Right cardiac atrium (tissue), 5 donors: ENCODE measurements around the gene C1orf185. TPM values are rescaled to one million over a fixed set of nuclear protein-coding genes. Genes with fewer than 3 reads are reported as not detected.
"Not testable (repeated sequence)": the region's sequence is repeated elsewhere in the genome, so short reads cannot be mapped to it uniquely, and the experiment has no call there.

Experiments used
- ATAC-seq, 2 donors: fragments of 200-7000 bp; cut with Tn5 transposase; one replicate each; pipeline versions ENCODE4 v1.8.0 to v1.9.1; 2020; ENCODE audit warnings: moderate library complexity in 2 of 2, mild to moderate bottlenecking in 1 of 2
- DNase-seq, 3 donors: peaks; one replicate each; pipeline ENCODE4 v3.0.0-alpha.2; 2020
- H3K27ac ChIP-seq: one replicate; pipeline ENCODE4 v1.5.1; 2013; ENCODE audit warnings: mild to moderate bottlenecking, low read length, control low read depth, moderate library complexity
- H3K27me3 ChIP-seq: one replicate; pipeline ENCODE4 v1.6.1; 2013; ENCODE audit not compliant: control insufficient read depth, insufficient read depth
- H3K4me1 ChIP-seq: one replicate; pipeline ENCODE4 v1.6.1; 2013; ENCODE audit warnings: low read length; ENCODE audit not compliant: control insufficient read depth, insufficient read depth
- H3K4me3 ChIP-seq: one replicate; pipeline ENCODE4 v1.5.1; 2013; ENCODE audit warnings: low read length, control low read depth
- H3K9me3 ChIP-seq: one replicate; pipeline ENCODE4 v1.6.1; 2013; ENCODE audit warnings: low read length; ENCODE audit not compliant: control insufficient read depth
- WGBS: extraction: QIAGEN DNeasy Blood & Tissue Kit; methylation state at CpG from one replicate; pipeline ENCODE4 v1.1.7; 2013; 5-methylcytosine and 5-hydroxymethylcytosine counted together
- intact Hi-C, 4 donors: fragments of 100-400 bp; cut with DNase I; formaldehyde crosslinking; loops; one replicate each; pipeline versions ENCODE4 v1.11.0 to v1.14.0; 2022 to 2023
- polyA plus RNA-seq: library from polyadenylated mRNA; stranded (reverse); fragments of 200-250 nt; gene quantifications from one replicate; pipeline ENCODE4 v1.2.3, GENCODE V29; 2013
- total RNA-seq, 4 donors: library from RNA; stranded (reverse); fragmentation: NEBNext Ultra II Directional; extraction: Animal tissue kit (Norgen Biotek cat#: 25700); gene quantifications; one replicate each; pipeline ENCODE4 v1.2.1, GENCODE V29; 2021
- donor health status: healthy with polysubstance abuse.
- donor health status: DM: no; HTN: yes; CAD: no.
- donor health status: DM: no; HTN: no; CAD: no.
- donor health status: DM: no; HTN: yes; CAD: no; lungs with severe emphysema.
- donor health status: DM: yes; HTN: yes; CAD: no.

Gene C1orf185
- total and polyA plus RNA-seq, 5 donors: not detected

- H3K9me3 ChIP-seq, H3K4me1 ChIP-seq, intact Hi-C loops, H3K27me3 ChIP-seq, H3K4me3 ChIP-seq, H3K27ac ChIP-seq, ATAC-seq, DNase-seq: not testable (repeated sequence)
- WGBS: 36% methylated on average over 2 of the region's 2 CpGs
These were observed 35.7 kb downstream of the C1orf185 start for GRCh38 chr1:51137696-51138095.

- intact Hi-C loops: no loop called here
- Histone ChIP-seq H3K27ac (no peak overlapping the region), H3K9me3 (no peaks in the 10 kb centered on the region), H3K27me3 (no peaks in the 10 kb centered on the region), H3K4me3 (no peak overlapping the region), H3K4me1 (no peaks in the 10 kb centered on the region)
- ATAC-seq (no peak), DNase-seq (no peak)
- 57% methylated on average over 2 of the region's 2 CpGs for WGBS
These were observed 37.4 kb downstream of the C1orf185 start for GRCh38 chr1:51139474-51139873.

GRCh38 chr1:51147394-51147793 is 45.4 kb downstream of the C1orf185 start:
- DNase-seq: no peak
- intact Hi-C loops: no loop called here

GRCh38 chr1:51154776-51155175 is 52.7 kb downstream of the C1orf185 start:
- Histone ChIP-seq H3K4me3 (no peak overlapping the region), H3K9me3 (no peaks in the 10 kb centered on the region), H3K27me3 (no peaks in the 10 kb centered on the region), H3K4me1 (no peaks in the 10 kb centered on the region), H3K27ac (no peak overlapping the region)
- ATAC-seq: no peak
- no peak for DNase-seq
- intact Hi-C loops: no loop called here
- 95% methylated on average over 1 of the region's 1 CpG for WGBS

More at GRCh38 chr1:51147394-51147793, 45.4 kb downstream of the C1orf185 start:
- Histone ChIP-seq H3K4me1 (no peaks in the 10 kb centered on the region), H3K9me3 (no peaks in the 10 kb centered on the region), H3K27me3 (no peaks in the 10 kb centered on the region), H3K27ac (no peak overlapping the region), H3K4me3 (no peak overlapping the region)
- no peak for ATAC-seq
- whole genome bisulfite sequencing: 77% methylated on average over 2 of the region's 2 CpGs

GRCh38 chr1:51156752-51157151 is 54.7 kb downstream of the C1orf185 start:
- no peaks in the 10 kb centered on the region for H3K27me3 ChIP-seq
- intact Hi-C loops: no loop called here
- WGBS: 67% methylated on average over 1 of the region's 1 CpG
- ATAC-seq: no peak
- H3K27ac ChIP-seq: no peak overlapping the region
- no peaks in the 10 kb centered on the region for H3K9me3 ChIP-seq
- no peaks in the 10 kb centered on the region for H3K4me1 ChIP-seq
- no peak overlapping the region for H3K4me3 ChIP-seq
- no peak for DNase-seq

GRCh38 chr1:51157395-51157794 is 55.4 kb downstream of the C1orf185 start:
- no peaks in the 10 kb centered on the region for H3K27me3 ChIP-seq
- no peak overlapping the region for H3K27ac ChIP-seq
- no peak for DNase-seq
- no peak for ATAC-seq
- intact Hi-C loops: no loop called here
- H3K4me3 ChIP-seq: no peak overlapping the region
- no peaks in the 10 kb centered on the region for H3K4me1 ChIP-seq
- 74% methylated on average over 4 of the region's 4 CpGs for WGBS
- H3K9me3 ChIP-seq: no peaks in the 10 kb centered on the region

GRCh38 chr1:51158263-51158662 is 56.2 kb downstream of the C1orf185 start:
- WGBS: 93% methylated on average over 4 of the region's 4 CpGs
- no peak overlapping the region for H3K27ac ChIP-seq
- H3K4me3 ChIP-seq: no peak overlapping the region
- H3K4me1 ChIP-seq: no peaks in the 10 kb centered on the region
- no peaks in the 10 kb centered on the region for H3K9me3 ChIP-seq
- ATAC-seq (no peak), DNase-seq (no peak)
- no peaks in the 10 kb centered on the region for H3K27me3 ChIP-seq
- intact Hi-C loops: no loop called here

GRCh38 chr1:51162560-51162959 is 60.5 kb downstream of the C1orf185 start:
- H3K27ac ChIP-seq, H3K4me3 ChIP-seq, ATAC-seq, H3K4me1 ChIP-seq, intact Hi-C loops, H3K9me3 ChIP-seq, DNase-seq, H3K27me3 ChIP-seq: not testable (repeated sequence)
- 78% methylated on average over 5 of the region's 5 CpGs for WGBS

GRCh38 chr1:51165540-51165939 is 63.5 kb downstream of the C1orf185 start:
- Histone ChIP-seq H3K4me1 (no peaks in the 10 kb centered on the region), H3K27me3 (no peaks in the 10 kb centered on the region), H3K4me3 (no peak overlapping the region), H3K9me3 (no peaks in the 10 kb centered on the region), H3K27ac (no peak overlapping the region)
- intact Hi-C loops: no loop called here
- no peak for DNase-seq
- no peak for ATAC-seq

- 53% methylated on average over 1 of the region's 1 CpG for WGBS
- no peaks in the 10 kb centered on the region for H3K9me3 ChIP-seq
These were observed 66.3 kb downstream of the C1orf185 start for GRCh38 chr1:51168266-51168845.

GRCh38 chr1:51168936-51169335 is 66.9 kb downstream of the C1orf185 start:
- Histone ChIP-seq H3K4me3 (no peak overlapping the region), H3K9me3 (no peaks in the 10 kb centered on the region), H3K27me3 (no peaks in the 10 kb centered on the region), H3K4me1 (no peaks in the 10 kb centered on the region), H3K27ac (no peak overlapping the region)
- WGBS: 74% methylated on average over 4 of the region's 4 CpGs
- no peak for ATAC-seq
- intact Hi-C loops: no loop called here
- DNase-seq: no peak

More at GRCh38 chr1:51168266-51168845, 66.3 kb downstream of the C1orf185 start:
- no peak overlapping the region for H3K4me3 ChIP-seq
- ATAC-seq (no peak), DNase-seq (no peak)
- intact Hi-C loops: no loop called here
- no peaks in the 10 kb centered on the region for H3K27me3 ChIP-seq
- no peak overlapping the region for H3K27ac ChIP-seq
- no peaks in the 10 kb centered on the region for H3K4me1 ChIP-seq

GRCh38 chr1:51170342-51170741 is 68.3 kb downstream of the C1orf185 start:
- Histone ChIP-seq H3K9me3 (no peaks in the 10 kb centered on the region), H3K27ac (no peak overlapping the region), H3K4me3 (no peak overlapping the region), H3K4me1 (no peaks in the 10 kb centered on the region), H3K27me3 (no peaks in the 10 kb centered on the region)
- intact Hi-C loops: no loop called here
- no peak for ATAC-seq
- WGBS: 81% methylated on average over 1 of the region's 1 CpG
- DNase-seq: no peak
